Brain microvascular endothelial cell (primary cell): ENCODE data around the gene MAP4.
"Not testable (repeated sequence)": the region's sequence is repeated elsewhere in the genome, so short reads cannot be mapped to it uniquely, and the experiment has no call there.

Source experiments
- DNase-seq: peaks from one replicate; pipeline ENCODE4 v3.0.0-alpha.2; 2020
- H3K27ac ChIP-seq: fragments of 250-450 bp; sonication (Bioruptor Pico); 2 replicates; pipeline ENCODE4 v1.5.1; 2020; ENCODE audit warnings: mild to moderate bottlenecking, moderate library complexity
- H3K27me3 ChIP-seq: fragments of 250-450 bp; sonication (Bioruptor Pico); replicated peaks from 2 replicates; pipeline ENCODE4 v1.5.1; 2020; ENCODE audit warnings: mild to moderate bottlenecking
- H3K36me3 ChIP-seq: fragments of 250-450 bp; sonication (Bioruptor Pico); replicated peaks from 2 replicates; pipeline ENCODE4 v1.5.1; 2020; ENCODE audit warnings: mild to moderate bottlenecking
- H3K4me3 ChIP-seq: 2 replicates; pipeline ENCODE4 v1.5.1; 2011; ENCODE audit warnings: low read depth, mild to moderate bottlenecking, control low read depth, low read length, moderate library complexity
- CTCF ChIP-seq: IDR thresholded peaks from 2 replicates; pipeline ENCODE4 v1.5.1; 2011; ENCODE audit warnings: low read depth, mild to moderate bottlenecking, moderate library complexity, low read length, control low read depth, inconsistent platforms; ENCODE audit errors: missing control alignments
- in situ Hi-C: cut with HindIII; loops from 2 replicates; pipeline ENCODE4 v1.10.0; 2017; ENCODE audit warnings: low sequenced_read_pairs, low pct_ligation_motif_present

MAP4 gene

DNA sequence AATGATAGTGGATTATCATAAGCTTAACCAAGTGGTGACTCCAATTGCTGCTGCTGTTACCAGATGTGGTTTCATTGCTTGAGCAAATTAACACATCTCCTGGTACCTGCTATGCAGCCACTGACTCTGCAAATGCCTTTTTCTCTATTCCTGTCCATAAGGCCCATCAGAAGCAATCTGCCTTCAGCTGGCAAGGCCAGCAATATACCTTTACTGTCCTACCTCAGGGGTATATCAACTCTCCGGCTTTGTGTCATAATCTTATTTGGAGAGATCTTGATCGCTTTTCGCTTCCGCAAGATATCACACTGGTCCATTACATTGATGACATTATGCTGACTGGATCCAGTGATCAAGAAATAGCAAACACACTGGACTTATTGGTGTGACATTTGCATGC is 9.4 kb downstream of the MAP4 start:
- H3K36me3 ChIP-seq = peaks cover 18% of the 10 kb centered on the region
- in situ Hi-C loops, H3K27me3 ChIP-seq, H3K4me3 ChIP-seq, H3K27ac ChIP-seq, DNase-seq: not testable (repeated sequence)

DNA sequence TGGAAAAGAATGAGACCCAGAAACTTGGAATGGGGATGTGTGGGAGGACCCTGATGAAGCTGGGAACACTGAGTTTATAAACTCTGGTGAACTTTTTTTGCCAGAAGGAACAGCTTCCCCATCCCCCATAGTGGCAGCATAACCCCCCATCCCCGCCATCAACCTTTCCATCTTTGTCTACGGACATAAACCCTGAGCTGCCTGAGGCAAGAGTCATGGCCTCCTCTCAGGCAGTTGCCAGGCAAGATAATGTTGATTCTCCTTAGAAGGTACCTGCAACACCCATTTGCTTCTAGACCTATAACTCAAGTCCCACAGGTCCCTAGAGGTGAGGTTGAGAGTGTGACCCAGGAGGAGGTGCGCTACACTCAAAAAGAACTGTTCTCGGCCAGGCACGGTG is 11.5 kb downstream of the MAP4 start:
- in situ Hi-C loops = no loop called here
- TF ChIP-seq CTCF = no peak

DNA sequence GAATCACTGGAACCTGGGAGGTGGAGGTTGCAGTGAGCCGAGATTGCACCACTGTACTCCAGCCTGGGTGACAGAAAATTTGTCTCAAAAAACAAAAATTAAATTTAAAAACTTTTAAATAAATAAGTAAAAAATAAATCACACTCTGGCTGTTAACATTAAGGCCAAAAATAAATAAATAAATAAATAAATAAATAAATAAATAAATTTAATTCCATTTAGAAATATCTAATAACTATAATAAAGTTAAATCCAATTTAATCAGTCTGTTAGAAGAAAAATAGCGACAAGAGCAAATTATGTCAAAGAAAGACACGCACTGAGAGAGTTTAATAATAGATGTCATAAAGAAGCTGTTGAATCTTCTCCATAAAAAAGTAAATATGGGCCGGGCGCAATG is 13.4 kb downstream of the MAP4 start:
- in situ Hi-C loops = no loop called here
- DNase-seq = no peak
- H3K4me3 ChIP-seq = no peak overlapping the region
- H3K36me3 ChIP-seq = peaks cover 6% of the 10 kb centered on the region
- no peak overlapping the region for H3K27ac ChIP-seq
- no peaks in the 10 kb centered on the region for H3K27me3 ChIP-seq
- no peak for TF ChIP-seq CTCF

More for the DNA sequence above, 11.5 kb downstream of the MAP4 start:
- no peak for DNase-seq
- H3K4me3 ChIP-seq = no peak overlapping the region
- H3K27ac ChIP-seq = no peak overlapping the region
- no peaks in the 10 kb centered on the region for H3K27me3 ChIP-seq
- H3K36me3 ChIP-seq = peaks cover 18% of the 10 kb centered on the region

- in situ Hi-C loops = no loop called here
- Histone ChIP-seq H3K36me3 (peaks cover 3% of the 10 kb centered on the region), H3K27ac (no peak overlapping the region), H3K4me3 (no peak overlapping the region), H3K27me3 (no peaks in the 10 kb centered on the region)
- no peak for DNase-seq
- TF ChIP-seq CTCF = no peak
These were observed 14.2 kb downstream of the MAP4 start for GRCh38 chr3:48001991-48002390.

GRCh38 chr3:48000212-48000611 is 16.0 kb downstream of the MAP4 start:
- in situ Hi-C loops = no loop called here
- TF ChIP-seq CTCF = no peak
- no peaks in the 10 kb centered on the region for H3K27me3 ChIP-seq
- H3K4me3 ChIP-seq = no peak overlapping the region
- H3K36me3 ChIP-seq = peaks cover 6% of the 10 kb centered on the region
- no peak overlapping the region for H3K27ac ChIP-seq
- DNase-seq = no peak

DNA sequence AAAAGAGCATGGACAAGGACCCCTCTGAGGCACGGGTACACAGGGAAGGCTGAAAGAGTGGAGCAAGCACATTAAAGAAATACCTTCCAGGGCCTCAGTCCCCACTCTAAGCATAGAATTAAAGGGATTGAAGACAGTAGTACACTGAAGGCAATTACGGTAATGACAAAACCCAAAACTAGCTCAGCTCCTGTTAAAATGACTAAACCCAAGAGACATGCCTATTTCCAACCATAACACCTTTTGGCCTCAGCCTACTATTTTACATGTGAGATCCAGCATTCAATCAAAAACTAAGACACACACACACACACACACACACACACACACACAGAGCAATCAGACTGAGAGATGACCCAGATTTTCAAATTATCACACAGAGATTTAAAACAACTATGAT is 19.8 kb downstream of the MAP4 start:
- TF ChIP-seq CTCF = no peak

More for the DNA sequence above, 19.8 kb downstream of the MAP4 start:
- Histone ChIP-seq H3K4me3 (no peak overlapping the region), H3K27me3 (no peaks in the 10 kb centered on the region), H3K27ac (no peak overlapping the region), H3K36me3 (peaks cover 6% of the 10 kb centered on the region)
- in situ Hi-C loops = no loop called here
- no peak for DNase-seq
